ENCODE measurements around the gene UGT1A3.

The UGT1A3 gene

DNA sequence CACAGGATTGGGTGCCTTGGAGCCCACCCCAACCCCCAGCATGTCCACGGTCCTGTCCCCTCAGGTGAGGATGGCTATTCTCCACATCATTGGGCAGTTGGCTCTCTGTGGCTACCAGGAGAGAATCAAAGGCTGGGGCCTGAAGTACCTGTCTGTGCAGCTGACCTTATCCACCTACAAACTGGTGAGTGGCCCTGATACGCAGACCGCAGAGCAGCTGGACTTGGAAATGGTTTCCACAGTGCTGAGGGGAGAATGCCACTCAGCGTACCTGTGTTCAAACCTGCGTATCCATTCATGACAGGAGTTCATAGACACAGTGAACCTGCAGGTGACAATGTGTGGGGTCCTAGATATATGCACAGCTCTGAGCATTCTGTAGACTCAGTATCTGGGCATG lies 70.9 kb downstream of the UGT1A3 start:
- DNase-seq: no peak

DNA sequence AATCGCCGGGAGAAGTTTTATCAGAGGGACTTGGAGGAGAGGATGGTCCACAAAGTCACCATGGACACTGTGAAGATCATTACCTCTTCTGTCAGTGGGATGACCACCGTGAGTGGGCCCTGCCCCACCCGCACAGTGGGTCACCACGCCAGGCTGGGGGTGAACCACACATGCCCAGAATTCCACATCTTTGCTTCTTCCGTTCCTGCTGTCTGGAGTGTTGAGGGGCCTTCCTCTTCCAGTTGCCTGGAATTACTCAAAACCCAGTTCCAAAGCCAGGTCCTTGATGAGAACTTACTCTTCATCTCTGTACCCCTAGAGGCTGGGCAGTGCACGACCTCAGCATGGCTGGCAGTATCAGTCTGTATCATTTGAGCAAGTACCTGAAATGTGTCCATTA lies 71.4 kb downstream of the UGT1A3 start:
- no peak for DNase-seq

DNA sequence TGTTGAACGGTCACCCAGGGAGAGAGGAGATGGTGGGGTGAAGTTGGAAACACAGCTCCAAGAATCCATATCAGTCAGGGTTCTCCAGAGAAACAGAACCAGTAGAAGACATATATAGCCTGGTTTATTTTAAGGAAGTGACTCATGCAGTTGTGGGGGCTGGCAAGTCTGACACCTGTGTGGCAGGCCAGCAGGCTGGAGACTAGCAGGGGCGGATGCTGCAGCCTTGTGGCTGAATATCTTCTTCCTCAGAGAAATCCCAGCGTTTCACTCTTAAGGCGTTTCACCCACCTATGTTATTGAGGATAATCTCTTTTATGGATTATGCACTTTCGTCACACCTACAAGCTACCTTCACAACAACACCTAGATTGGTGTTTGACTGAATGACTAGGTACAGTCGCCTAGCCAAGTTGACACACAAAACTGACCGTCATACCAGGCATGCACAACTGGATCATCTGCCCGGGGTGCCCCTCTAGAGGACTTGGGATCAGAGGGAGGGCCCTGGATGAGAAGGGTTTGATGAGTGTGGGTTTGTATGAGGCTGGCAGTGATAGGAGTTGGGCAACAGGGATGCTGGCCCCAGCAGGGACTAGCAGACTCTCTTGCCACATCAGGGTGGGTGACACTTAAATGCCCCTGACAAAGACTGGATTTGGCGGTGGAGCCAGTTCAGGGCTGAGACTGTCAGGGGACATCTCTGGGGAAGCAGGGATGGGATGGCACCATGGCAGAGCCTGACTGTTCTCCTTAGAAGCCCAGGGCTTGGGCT lies 72.7 kb downstream of the UGT1A3 start:
- DNase-seq: no peak

DNA sequence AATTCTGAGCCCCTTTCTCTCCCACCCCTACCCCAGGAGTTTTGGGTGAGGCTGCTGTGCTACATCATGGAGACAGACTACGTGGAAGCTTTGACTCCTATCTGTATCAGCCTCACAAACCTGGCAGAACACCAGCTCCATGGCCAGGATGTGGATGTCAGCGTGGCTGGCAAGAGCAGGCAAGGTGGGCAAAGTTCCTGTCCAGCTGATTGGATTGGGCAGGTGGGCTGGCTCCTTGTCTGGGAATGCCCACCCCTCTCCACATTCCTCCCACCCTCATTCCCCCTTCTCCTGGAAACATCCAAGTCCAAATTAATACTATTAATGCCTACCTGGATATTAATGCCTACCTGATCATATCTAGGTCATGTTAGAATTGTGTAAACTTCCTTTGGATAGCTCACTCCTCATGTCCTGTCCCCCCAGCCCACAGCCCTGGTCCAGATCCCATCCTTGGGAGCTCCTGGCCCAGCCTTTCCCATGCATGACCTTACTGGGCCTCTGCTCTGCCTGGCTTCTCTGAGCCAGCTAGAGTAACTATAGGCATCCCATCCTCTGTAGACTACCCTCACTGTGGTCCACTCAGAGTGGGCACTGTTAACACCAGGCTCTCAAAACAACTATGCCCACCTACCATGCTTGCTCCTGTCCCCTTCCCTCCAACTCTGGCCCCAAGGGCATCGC lies 73.4 kb downstream of the UGT1A3 start:
- no peak for DNase-seq

DNA sequence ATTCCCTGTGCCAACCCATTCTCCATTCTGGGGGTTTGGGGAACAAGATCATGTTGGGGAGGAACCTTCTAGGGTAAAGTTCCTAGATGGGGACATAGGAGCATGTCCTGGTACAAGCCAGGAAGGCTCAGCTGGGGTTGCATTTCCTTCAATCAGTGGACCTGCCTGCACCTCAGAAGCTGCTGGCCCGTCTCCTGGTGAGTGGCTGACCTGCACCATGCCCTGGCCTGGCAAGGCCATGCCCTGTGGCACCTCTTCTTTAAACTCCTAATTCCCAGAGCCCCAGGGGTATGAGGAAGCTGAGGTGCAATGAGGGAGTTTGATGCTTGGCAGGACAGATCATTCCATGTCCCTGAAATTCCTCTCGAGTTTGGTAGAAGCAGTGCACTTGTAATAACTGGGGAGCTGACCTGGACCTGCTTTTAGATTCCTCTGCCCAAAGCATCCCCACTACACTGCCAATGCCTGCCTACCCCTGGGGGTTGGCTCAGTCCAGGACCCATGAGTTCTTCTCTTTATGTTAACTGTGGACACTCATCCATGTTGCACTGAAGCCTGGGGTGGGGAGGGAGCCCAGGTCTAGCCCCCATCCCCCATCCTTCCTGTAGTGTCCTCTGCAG lies 74.6 kb downstream of the UGT1A3 start:
- no peak for DNase-seq

DNA sequence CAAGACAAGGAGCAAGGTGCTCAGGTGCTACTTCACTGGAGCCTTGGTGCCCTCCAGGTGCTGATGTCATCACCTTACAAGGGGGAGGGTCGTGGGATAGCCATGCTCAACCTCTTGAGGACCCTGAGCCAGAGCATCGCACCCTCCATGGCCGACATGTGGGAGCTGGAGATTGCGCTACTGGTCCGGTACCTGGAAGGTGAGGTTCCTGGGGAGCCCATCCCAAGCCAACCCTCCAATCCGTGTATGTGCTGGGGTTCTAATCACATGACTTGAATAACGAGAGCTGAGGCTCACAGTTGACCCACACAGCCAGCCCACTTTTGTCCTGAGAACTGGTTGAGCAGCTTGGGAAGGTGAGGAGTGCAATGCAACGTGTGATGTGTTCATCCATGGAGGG lies 75.2 kb downstream of the UGT1A3 start:
- DNase-seq: no peak

DNA sequence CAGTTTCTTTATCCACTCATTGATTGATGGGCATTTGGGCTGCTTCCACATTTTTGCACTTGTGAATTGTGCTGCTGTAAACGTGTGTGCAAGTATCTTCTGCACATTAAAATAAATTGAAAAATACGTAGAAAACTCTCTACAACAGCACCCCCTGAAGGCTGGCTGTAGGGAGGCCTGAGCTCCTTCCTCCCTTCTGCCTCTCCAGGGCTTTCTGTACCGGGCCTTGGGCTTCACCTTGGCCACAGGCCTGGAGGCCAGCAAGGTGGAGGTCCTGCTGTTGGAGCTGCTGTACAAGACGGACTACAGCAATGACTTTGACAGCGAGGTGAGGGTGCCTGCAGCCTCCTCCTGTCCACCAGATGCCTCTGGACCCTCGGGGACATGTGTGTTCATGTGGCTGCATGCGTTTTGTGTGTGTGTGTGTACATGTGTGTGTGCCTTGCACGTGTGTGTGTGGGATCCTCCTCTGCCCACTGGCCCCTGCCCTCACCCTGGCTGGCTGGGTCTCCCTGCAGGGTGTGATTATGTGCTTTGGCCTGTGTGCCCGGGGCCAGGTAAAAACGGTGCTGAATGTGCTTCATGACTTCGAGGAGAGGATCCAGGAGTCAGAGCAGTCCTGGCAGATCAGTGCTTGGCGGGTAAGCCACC lies 78.5 kb downstream of the UGT1A3 start:
- no peak for DNase-seq

DNA sequence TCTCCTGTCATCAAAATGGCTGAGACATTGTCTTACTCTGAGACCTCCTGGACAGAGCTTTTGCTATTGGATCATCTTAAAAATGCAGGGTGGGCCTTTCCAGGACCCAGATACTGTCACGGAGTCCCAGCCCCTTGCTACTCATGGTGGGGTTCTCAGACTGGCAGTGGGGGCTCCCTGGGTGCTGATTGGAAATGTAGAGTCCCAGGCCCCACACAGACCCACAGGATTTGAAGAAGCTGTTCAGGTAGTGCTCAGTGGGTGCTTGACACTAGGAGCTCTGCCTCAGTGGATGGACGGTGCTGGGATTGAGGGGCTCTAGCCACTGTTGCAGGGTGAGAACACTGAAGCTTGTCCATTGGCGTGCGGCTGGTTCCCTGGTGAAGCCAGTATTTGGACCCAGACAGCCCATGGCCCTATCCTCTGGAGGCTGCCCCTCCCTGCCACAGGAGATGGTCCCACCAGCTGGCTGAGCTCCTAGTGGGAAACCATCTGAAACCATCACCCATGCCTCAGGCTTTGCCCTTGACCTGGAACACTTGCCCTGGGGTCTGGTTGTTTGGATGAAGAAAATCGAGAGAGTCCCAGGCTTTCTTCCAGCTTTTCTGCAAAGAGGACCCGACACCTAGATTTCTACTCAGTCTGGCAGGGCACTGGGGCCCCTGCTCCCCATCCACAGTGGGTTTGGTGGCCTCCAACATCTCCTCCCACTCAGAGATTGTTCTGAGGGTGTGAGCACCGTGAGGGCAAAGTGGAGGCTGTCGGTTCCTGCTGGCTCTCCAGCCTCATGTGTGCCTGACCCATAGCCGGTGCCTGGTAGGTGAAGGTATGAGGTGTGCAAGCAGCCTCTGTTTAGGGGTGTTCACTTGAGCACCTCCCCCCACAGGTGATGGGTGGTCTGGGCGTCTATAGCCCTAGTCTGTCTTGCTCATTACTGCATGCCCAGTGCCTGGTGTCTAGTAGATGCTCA lies 79.4 kb downstream of the UGT1A3 start:
- DNase-seq: no peak

DNA sequence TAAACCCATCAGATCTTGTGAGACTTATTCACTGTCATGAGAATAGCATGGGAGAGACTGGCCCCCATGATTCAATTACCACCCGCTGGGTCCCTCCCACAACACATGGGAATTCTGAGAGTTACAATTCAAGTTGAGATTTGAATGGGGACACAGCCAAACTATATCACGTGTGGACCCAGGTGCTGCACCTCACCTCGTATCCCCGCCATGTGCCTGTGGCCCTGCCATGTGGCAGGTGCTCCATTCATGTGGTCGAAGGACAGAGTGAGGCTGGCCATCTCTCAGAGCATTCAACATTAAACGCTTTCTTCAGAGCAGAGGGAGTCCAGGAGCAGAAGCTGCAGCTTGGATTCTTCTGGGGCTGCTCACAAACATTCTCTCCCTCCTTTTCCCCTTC lies 81.5 kb downstream of the UGT1A3 start:
- DNase-seq: no peak

DNA sequence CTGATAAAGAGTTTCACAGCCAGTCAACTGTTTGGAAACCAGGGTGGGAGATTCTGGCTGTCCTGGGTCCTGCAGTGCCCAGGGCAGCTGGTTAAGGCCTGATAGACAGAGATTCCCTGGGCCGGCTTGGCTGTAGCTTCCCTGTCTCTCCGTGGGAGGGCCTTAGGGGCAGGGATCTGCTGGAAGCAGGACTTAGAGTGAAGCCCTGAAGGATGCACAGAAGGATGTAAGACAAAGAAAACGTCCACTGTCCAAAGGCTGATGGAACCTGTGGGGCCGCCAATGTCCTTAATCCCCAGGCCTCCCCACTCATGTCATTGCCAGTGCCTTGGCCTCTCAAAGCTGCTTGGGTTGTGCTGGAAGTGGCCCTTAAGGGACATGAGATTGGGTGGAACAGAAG lies 82.2 kb downstream of the UGT1A3 start:
- no peak for DNase-seq

DNA sequence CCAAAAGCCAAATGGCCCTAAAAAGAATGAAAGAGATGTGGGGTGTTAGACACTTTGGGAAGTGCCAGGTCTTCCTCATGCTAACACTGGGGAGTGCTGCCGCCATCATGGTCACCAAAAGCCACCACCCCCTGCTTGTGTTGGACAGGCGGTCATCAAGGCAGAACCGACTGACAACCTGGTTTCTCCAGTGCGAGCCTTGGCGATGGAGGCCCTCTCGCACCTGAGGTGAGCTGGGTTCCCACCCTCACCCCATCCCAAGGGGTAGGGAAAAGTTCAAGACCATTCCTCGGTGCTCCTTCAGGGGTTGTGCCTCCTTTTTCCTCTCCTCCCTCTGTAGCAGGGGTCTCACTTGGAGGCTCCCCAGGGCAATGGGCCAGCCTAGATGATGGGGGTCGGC lies 82.9 kb downstream of the UGT1A3 start:
- no peak for DNase-seq

DNA sequence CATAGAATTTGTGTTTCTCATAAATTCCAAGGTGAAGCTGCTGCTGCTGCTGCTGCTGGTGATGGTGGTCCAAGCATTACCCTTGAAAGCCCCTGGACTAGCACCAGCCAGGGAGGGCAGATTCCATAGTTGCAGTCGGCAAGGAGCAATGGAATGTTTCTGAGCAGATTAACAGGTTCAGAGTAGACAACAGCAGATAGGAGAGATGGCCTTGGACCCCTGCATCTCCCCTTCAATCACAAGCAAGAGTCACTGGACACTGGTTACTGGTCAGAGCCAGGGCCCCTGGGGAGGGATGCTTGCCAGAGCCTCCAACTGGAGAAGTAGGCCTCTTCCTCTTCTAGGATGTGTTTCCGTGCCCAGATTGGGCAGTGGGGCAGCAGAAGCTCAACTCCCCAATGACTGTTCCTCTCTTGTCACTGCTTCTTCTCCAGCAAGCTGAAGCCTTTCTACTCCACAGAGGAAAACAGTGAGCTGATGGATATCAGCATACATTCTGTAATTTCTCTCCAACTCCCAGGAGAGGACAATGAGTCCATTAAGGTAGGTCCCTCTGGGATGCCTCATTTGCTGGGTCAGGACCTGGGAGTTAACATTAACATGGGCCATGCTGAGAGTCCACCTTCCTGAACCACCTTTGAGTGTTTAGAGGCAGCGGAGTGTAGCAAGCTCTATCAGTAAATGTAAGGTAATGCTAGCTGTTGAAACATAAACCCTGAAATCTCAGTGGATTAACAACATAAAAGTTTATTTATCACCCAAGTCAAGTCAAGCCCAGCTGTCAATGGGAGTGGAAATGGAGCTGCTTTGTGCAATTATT lies 84.6 kb downstream of the UGT1A3 start:
- DNase-seq: no peak

DNA sequence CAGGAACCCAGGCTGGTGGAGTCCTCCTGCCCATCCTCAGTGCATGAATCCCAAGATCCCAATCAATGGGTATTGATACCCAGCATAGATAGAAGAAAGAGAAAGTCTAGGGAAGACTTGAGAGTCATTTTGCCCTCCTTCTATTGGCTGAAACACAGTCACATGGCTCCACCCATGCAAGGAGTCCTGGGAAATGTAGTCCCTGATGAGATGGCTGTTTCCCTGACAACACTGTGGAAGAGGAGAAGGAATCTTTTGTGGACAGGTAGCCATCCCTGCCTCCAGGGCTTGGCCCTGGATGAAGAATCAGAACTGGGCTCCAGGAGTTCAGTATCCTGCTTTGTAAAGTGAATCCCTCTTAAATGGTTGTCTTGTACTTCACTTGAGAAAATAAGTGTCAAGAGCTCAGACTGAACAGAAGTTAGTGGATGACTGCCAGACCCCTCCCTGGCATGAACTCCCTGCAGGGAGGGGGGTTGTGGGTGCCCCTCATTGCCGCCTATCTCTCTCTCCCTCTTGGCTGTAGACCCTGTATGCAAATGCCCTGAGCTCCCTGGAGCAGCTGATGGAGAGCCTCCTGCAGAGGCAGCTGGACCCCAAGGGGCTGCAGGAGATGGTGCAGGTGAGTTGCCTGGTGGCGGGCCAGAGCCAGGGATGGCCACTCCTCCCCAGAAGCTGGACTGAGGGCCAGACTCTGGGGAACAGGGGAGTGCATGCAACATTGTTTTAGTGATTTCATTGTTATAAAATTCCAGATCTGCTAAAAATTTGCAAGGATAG lies 85.4 kb downstream of the UGT1A3 start:
- DNase-seq: no peak

DNA sequence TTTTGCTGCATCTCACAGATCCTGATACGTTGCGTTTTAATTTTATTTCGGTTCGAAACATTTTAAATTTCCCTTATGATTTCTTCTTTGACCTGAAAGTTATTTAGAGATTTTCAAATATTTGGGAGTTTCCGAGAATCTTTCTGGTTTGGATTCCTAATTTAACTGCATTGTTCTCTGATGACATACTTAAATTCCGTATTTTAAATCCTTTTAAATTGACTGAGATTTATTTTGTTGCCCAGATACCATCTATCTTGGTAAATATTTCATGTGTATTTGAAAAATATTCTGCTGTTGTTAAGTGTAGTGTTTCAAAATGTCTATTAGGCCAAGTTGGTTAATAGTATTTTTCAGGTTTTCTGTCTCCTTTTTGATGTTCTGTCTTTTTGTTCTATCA lies 87.0 kb downstream of the UGT1A3 start:
- DNase-seq: no peak

DNA sequence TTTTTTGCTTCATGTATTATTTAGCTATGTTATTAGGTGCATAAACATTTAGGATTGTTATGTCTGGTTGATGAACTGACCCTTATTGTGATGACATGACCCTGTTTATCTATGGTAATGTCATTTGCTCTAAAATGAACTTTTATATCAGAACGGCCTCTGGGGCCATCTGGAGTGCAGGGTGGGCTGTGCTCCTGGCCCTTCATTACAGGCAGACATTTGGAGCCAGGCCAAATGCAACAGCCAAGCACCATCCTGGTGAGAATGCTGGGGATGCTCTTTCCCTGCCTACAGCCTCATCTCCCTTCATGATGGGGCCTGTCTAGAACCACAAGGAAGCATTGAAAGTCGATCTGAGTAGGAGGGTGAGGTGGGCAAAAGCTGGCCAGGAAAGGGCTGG lies 87.5 kb downstream of the UGT1A3 start:
- DNase-seq: no peak

DNA sequence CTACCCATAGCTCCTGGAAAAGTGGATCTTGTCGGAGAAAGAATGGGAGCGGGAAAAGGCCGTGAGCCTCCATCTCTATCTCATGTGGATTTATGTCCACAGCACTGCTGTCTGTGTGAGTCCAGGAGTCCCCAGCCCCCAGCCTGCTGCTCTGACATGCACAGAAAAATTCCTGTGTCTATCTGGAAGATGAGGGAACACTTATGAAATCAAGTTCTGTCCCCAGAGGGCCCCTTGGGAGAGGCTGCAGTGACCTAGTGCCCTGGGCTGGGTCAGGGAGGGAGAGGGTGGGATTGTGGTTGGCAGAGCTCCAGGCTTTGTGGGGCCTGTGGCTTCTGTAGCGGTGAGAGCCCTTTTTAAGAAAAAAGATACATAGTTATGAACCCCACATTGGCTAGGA lies 87.9 kb downstream of the UGT1A3 start:
- no peak for DNase-seq

DNA sequence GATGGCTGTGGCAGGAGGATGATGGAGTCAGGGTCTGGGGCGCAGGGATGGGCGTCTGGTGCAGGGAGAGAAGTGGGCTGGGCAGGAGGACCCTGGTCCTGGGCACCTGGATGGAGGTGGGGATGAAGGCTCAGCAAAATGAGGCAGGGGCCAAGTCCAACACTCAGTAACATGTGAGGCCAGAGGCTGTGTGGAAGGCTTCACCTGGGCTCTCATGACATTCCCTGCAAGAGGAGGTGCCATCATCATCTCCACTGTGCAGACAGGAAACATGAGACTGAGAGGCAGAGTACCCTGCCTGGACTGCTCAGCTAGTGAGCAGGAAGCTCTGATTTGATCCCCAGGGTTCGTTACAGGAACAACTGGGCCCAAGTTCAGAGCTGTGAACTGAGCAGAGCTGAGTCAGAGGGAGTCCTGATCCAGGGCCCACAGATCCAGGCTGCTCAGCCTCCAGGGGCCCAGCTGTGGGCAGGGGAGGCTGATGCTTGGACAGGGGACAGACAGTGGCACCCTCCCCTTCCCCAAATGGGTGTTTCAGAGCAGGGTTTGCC lies 88.6 kb downstream of the UGT1A3 start:
- DNase-seq: no peak

DNA sequence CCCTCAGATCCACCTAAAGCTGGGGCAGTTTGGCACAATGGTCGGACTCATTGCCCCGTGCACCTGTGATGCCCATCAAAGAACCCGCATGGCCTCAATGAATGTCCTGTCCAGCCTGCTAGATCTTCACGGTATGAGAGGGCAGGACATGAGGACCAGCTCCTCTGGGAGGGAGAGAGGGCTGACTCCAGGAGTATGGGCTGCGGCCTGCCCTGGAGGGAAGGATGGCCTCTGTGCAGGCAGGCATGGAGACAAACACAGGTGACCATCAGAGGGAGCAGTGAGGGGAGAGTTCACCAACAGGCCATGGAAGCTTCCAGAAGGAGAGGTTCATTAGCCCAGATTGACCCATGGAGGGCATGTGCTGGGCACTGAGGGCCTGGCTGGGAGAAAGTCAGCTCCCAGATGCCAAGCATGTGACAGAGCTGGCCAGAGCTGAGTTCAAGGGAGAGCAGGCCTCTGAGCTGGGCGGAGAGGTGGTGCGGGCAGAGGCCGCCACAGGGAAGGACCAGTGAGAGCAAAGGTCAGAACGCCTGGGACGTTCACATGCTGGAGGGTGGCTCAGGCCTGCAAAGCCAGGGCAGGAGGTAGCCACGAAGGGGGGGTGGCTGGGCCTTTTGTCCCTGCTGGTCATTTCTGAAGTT lies 89.3 kb downstream of the UGT1A3 start:
- DNase-seq: no peak

DNA sequence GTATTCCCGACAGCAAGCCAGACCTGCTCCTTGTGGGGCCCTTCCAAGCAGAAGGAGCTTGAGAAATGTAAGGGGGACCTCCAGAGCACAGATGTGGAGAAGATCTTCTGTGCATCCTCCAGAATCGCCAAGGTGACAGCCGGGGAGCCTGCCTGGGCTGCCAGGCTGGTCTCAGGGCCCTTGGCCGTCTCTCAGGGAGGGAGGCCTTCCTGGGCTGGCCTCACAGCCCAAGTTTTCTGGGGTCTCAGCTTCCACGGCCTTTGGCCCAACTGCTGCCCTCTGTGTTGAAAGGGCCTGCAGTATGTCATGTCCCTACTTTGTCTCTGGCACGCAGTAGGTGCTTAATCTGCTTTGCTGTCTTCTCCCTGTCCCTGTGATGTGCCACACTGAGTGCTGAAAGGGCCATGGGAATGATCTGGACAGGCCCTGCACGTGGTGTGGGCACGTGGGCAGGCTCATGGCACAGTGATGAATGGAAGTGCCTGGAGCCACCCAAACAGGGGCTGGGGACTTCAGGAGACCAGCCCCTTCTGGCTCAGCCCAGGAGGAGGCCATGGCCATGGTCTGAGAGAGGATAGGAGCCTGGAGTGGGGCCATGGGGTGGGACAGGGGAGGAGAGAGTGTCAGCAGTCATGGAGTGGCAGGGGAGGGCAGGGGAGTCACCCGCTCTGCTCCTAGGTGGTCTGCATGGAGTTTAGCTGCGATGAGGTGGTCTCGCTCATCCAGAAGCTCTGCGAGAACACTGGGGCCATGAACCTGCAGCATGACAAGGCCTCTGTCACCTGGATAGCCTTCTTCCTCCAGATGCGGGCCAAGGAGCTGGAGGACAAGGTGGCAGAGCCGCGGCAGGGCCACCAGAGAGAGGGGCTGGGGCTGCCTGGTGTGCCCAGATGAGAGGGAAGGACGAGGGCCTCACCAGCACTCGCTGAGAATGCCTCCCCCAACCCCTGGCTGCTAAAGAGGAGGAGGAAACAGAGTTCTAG lies 90.1 kb downstream of the UGT1A3 start:
- DNase-seq: no peak

Measured in inflammatory macrophage treated with lipopolysaccharide for 4 hours (primary cell).